Astrocyte of the cerebellum (primary cell): ENCODE measurements around the gene GNAI2.
A peak's percentile ranks its signal among the peaks of the same experiment; 100 is the strongest.

Source experiments
- DNase-seq: peaks from one replicate; pipeline ENCODE4 v3.0.0-alpha.2; 2011; ENCODE audit warnings: low read depth
- H3K4me3 ChIP-seq: 2 replicates; pipeline ENCODE4 v1.5.1; 2011; ENCODE audit warnings: mild to moderate bottlenecking, low read depth, low read length, moderate library complexity
- CTCF ChIP-seq: IDR thresholded peaks from 2 replicates; pipeline ENCODE4 v1.5.1; 2012; ENCODE audit warnings: low read length, low read depth, moderate library complexity, mild to moderate bottlenecking; ENCODE audit errors: missing control alignments
- in situ Hi-C: cut with HindIII; loops from 2 replicates; pipeline ENCODE4 v1.10.0; 2017; ENCODE audit warnings: low sequenced_read_pairs

GNAI2 gene

GRCh38 chr3:50294492-50295403 is 58.7 kb downstream of the GNAI2 start:
- DNase-seq: no peak
- no peak overlapping the region for H3K4me3 ChIP-seq
- in situ Hi-C loops: no loop called here
- TF ChIP-seq CTCF: no peak

- no peak for TF ChIP-seq CTCF
- no peak overlapping the region for H3K4me3 ChIP-seq
- DNase-seq: no peak
- in situ Hi-C loops: no loop called here
These were observed 59.8 kb downstream of the GNAI2 start for GRCh38 chr3:50295553-50296431.

GRCh38 chr3:50296721-50297383 is 60.8 kb downstream of the GNAI2 start:
- in situ Hi-C loops: no loop called here
- DNase-seq: no peak
- no peak for TF ChIP-seq CTCF
- no peak overlapping the region for H3K4me3 ChIP-seq

GRCh38 chr3:50297384-50297775 is 61.4 kb downstream of the GNAI2 start:
- no peak for TF ChIP-seq CTCF
- no peak overlapping the region for H3K4me3 ChIP-seq
- in situ Hi-C loops: no loop called here
- DNase-seq: no peak

- H3K4me3 ChIP-seq: peak overlapping the region; percentile 79
- peak; percentile 31 for TF ChIP-seq CTCF
- no peak for DNase-seq
- in situ Hi-C loops: no loop called here
These were observed 62.1 kb downstream of the GNAI2 start for GRCh38 chr3:50297896-50298725.
